Caco-2 (cell line): Measurements from ENCODE around the gene MIA3. TPM values are rescaled to one million over a fixed set of nuclear protein-coding genes. Genes with fewer than 3 reads are reported as not detected.
A peak's percentile ranks its signal among the peaks of the same experiment; 100 is the strongest.

Experiments used
- BruUV-seq: library from RNA; stranded (reverse); fragments of 400-500 nt; replicated peaks from 2 replicates; lab custom pipeline; 2021; lab: Mats Ljungman, UMichigan
- CTCF ChIA-PET: fragments of 300-600 bp; sonication (Branson Sonifier 250); formaldehyde crosslinking; loops from one replicate; lab custom pipeline; 2022; ENCODE audit warnings: antibody characterized with exemption; lab: Charles Lee
- POLR2A ChIA-PET: fragments of 300-600 bp; sonication (Branson Sonifier 250); formaldehyde crosslinking; loops from one replicate; lab custom pipeline; 2022; ENCODE audit warnings: antibody characterized with exemption; lab: Charles Lee
- DNase-seq, 2 experiments: peaks; one replicate each; pipeline versions ENCODE4 v3.0.0 to v3.0.0-alpha.2; 2020 to 2022
- H3K27me3 ChIP-seq: replicated peaks from 2 replicates; pipeline ENCODE4 v1.6.0; 2011; ENCODE audit warnings: low read length; ENCODE audit not compliant: control insufficient read depth, insufficient read depth
- H3K36me3 ChIP-seq: 2 replicates; pipeline ENCODE4 v1.5.1; 2011; ENCODE audit warnings: low read length; ENCODE audit not compliant: control insufficient read depth, insufficient read depth
- H3K4me1 ChIP-seq: fragments of 250-450 bp; sonication (Bioruptor Pico); 2 replicates; pipeline ENCODE4 v1.5.1; 2020; ENCODE audit warnings: mild to moderate bottlenecking
- H3K4me3 ChIP-seq: 2 replicates; pipeline ENCODE4 v1.5.1; 2011; ENCODE audit warnings: low read depth, mild to moderate bottlenecking, control low read depth, low read length
- H3K9me3 ChIP-seq: fragments of 250-450 bp; sonication (Bioruptor Pico); 2 replicates; pipeline ENCODE4 v1.5.1; 2020; ENCODE audit warnings: mild to moderate bottlenecking, moderate library complexity
- H3K27ac Mint-ChIP-seq: one replicate; pipeline ENCODE4 v1.8.0; 2022; ENCODE audit warnings: mixed read lengths; ENCODE audit not compliant: unreplicated experiment
- H3K27me3 Mint-ChIP-seq: one replicate; pipeline ENCODE4 v1.8.0; 2022; ENCODE audit warnings: mixed read lengths; ENCODE audit not compliant: insufficient read depth, unreplicated experiment
- H3K36me3 Mint-ChIP-seq: one replicate; pipeline ENCODE4 v1.8.0; 2022; ENCODE audit warnings: mild to moderate bottlenecking, mixed read lengths; ENCODE audit not compliant: insufficient read depth, unreplicated experiment
- H3K4me1 Mint-ChIP-seq: one replicate; pipeline ENCODE4 v1.8.0; 2022; ENCODE audit warnings: low read depth, mixed read lengths; ENCODE audit not compliant: unreplicated experiment
- H3K4me3 Mint-ChIP-seq: one replicate; pipeline ENCODE4 v1.8.0; 2022; ENCODE audit warnings: mild to moderate bottlenecking, moderate library complexity, mixed read lengths; ENCODE audit not compliant: unreplicated experiment
- H3K9me3 Mint-ChIP-seq: one replicate; pipeline ENCODE4 v1.8.0; 2022; ENCODE audit warnings: mixed read lengths; ENCODE audit not compliant: unreplicated experiment
- CTCF ChIP-seq, 2 experiments: fragments of 200-600 bp in 1 of 2; IDR thresholded peaks; 1 replicate in 1 of 2; 2 replicates in 1 of 2; pipeline versions ENCODE4 v1.5.1 to v1.8.0; 2011 to 2022; ENCODE audit warnings: antibody characterized with exemption in 1 of 2, control low read depth in 1 of 2, inconsistent platforms in 1 of 2, low read depth in 1 of 2, low read length in 1 of 2, mild to moderate bottlenecking in 1 of 2, moderate library complexity in 1 of 2; ENCODE audit not compliant: insufficient read depth in 1 of 2, severe bottlenecking in 1 of 2, unreplicated experiment in 1 of 2
- intact Hi-C: fragments of 100-400 bp; cut with micrococcal nuclease; formaldehyde crosslinking; loops from one replicate; pipeline ENCODE4 v1.10.0; 2022; ENCODE audit not compliant: unreplicated experiment
- total RNA-seq: library from RNA; stranded (reverse); gene quantifications from 2 replicates; pipeline ENCODE4 v1.2.3, GENCODE V29; 2022

Gene MIA3
- total RNA-seq, 1 experiment from 2014 or later: 56.0 TPM

- TF ChIP-seq CTCF (IDR thresholded peaks at IDR 0.05; ENCODE audit: insufficient read depth in 1 of 2, low read depth in 1 of 2, low read length in 1 of 2, severe bottlenecking in 1 of 2, unreplicated experiment in 1 of 2): no peak
- Histone ChIP-seq H3K4me1 (no peaks in the 10 kb centered on the region), H3K4me3 (no peak overlapping the region), H3K9me3 (0 out of 2 replicates have a peak, but pooled peaks cover 4% of the 10 kb centered on the region), H3K27me3 (no peaks in the 10 kb centered on the region), H3K36me3 (no peaks in the 10 kb centered on the region)
- H3K9me3 Mint-ChIP-seq: peaks cover 27% of the 10 kb centered on the region
- H3K36me3 Mint-ChIP-seq: peaks cover 9% of the 10 kb centered on the region
- H3K4me1 Mint-ChIP-seq: peaks cover 6% of the 10 kb centered on the region
- H3K27ac Mint-ChIP-seq: no peak overlapping the region
- intact Hi-C loops: no loop called here
- peaks cover 21% of the 10 kb centered on the region for H3K27me3 Mint-ChIP-seq
- H3K4me3 Mint-ChIP-seq: no peak overlapping the region
- no TSS peak for BruUV-seq
- DNase-seq: no peak
- ChIA-PET POLR2A (no interaction called here), CTCF (no interaction called here)
These were observed 4.3 kb upstream of the MIA3 start for GRCh38 chr1:222613627-222614026.

GRCh38 chr1:222616525-222616924 is 1.4 kb upstream of the MIA3 start:
- Mint-ChIP-seq H3K27ac (no peak overlapping the region), H3K36me3 (peaks cover 14% of the 10 kb centered on the region), H3K4me1 (peaks cover 6% of the 10 kb centered on the region), H3K9me3 (peaks cover 10% of the 10 kb centered on the region), H3K27me3 (peaks cover 16% of the 10 kb centered on the region), H3K4me3 (peak overlapping the region; percentile 85)
- Histone ChIP-seq H3K4me3 (no peak overlapping the region), H3K36me3 (no peaks in the 10 kb centered on the region), H3K27me3 (no peaks in the 10 kb centered on the region), H3K4me1 (0 out of 2 replicates have a peak, but pooled peaks cover 6% of the 10 kb centered on the region), H3K9me3 (no peaks in the 10 kb centered on the region)
- CTCF ChIA-PET: no interaction called here
- BruUV-seq: no TSS peak
- no peak for DNase-seq
- POLR2A ChIA-PET: no interaction called here
- intact Hi-C loops: no loop called here
- TF ChIP-seq CTCF (IDR thresholded peaks at IDR 0.05; ENCODE audit: insufficient read depth in 1 of 2, low read depth in 1 of 2, low read length in 1 of 2, severe bottlenecking in 1 of 2, unreplicated experiment in 1 of 2): no peak

GRCh38 chr1:222617367-222617951 is 438 bp upstream of the MIA3 start:
- Histone ChIP-seq H3K27me3 (no peaks in the 10 kb centered on the region), H3K4me1 (0 out of 2 replicates have a peak, but pooled peaks cover 6% of the 10 kb centered on the region), H3K9me3 (no peaks in the 10 kb centered on the region), H3K4me3 (peak overlapping the region; percentile 44), H3K36me3 (no peaks in the 10 kb centered on the region)
- H3K4me1 Mint-ChIP-seq: peaks cover 6% of the 10 kb centered on the region
- CTCF ChIA-PET: no interaction called here
- TF ChIP-seq CTCF (IDR thresholded peaks at IDR 0.05; ENCODE audit: insufficient read depth in 1 of 2, low read depth in 1 of 2, low read length in 1 of 2, severe bottlenecking in 1 of 2, unreplicated experiment in 1 of 2): no peak
- BruUV-seq: no TSS peak
- peak overlapping the region; percentile 85 for H3K4me3 Mint-ChIP-seq
- DNase-seq: peak; percentile 90 to 94
- POLR2A ChIA-PET: interaction anchor here (0.6 kb wide), 1 partner anchor 28 kb away, joined by 3 read pairs; the partner anchor contains the start of gene TAF1A
- intact Hi-C loops: loop anchor here (1.0 kb wide), 2 partner anchors 28 to 152 kb away; partner anchors contain the start of gene TAF1A
- H3K27me3 Mint-ChIP-seq: peaks cover 16% of the 10 kb centered on the region
- H3K36me3 Mint-ChIP-seq: peaks cover 14% of the 10 kb centered on the region
- peaks cover 9% of the 10 kb centered on the region for H3K9me3 Mint-ChIP-seq
- H3K27ac Mint-ChIP-seq: peak overlapping the region; percentile 78
